KMS-11 (cell line): ENCODE data around the gene HRK.

Experiments used
- H2AFZ ChIP-seq: fragments of 200-600 bp; sonication (generic); 2 replicates; pipeline ENCODE4 v1.6.1; 2016; ENCODE audit warnings: antibody characterized with exemption, mixed run types, low read depth
- H3K27ac ChIP-seq: fragments of 200-600 bp; sonication (generic); 2 replicates; pipeline ENCODE4 v1.6.1; 2016; ENCODE audit warnings: mild to moderate bottlenecking, mixed run types
- H3K27me3 ChIP-seq: fragments of 200-600 bp; sonication (generic); 2 replicates; pipeline ENCODE4 v1.6.1; 2017; ENCODE audit warnings: mild to moderate bottlenecking, low read depth, mixed run types, moderate library complexity; ENCODE audit not compliant: insufficient read depth
- H3K36me3 ChIP-seq: fragments of 200-600 bp; sonication (generic); 2 replicates; pipeline ENCODE4 v1.6.1; 2017; ENCODE audit warnings: mild to moderate bottlenecking, mixed run types; ENCODE audit not compliant: insufficient read depth
- H3K4me1 ChIP-seq: fragments of 200-600 bp; sonication (generic); 2 replicates; pipeline ENCODE4 v1.6.1; 2016; ENCODE audit warnings: mild to moderate bottlenecking, low read depth, mixed run types; ENCODE audit not compliant: poor library complexity, severe bottlenecking
- H3K4me2 ChIP-seq: fragments of 200-600 bp; sonication (generic); 2 replicates; pipeline ENCODE4 v1.7.0; 2016; ENCODE audit warnings: mild to moderate bottlenecking, mixed run types
- H3K4me3 ChIP-seq: fragments of 200-600 bp; sonication (generic); IDR thresholded peaks from 2 replicates; pipeline ENCODE4 v1.6.1; 2017; ENCODE audit warnings: low read depth, low read length, mixed read lengths; ENCODE audit not compliant: insufficient read depth
- H3K79me2 ChIP-seq: fragments of 200-600 bp; sonication (generic); 2 replicates; pipeline ENCODE4 v1.6.1; 2016; ENCODE audit warnings: low read depth, mixed run types; ENCODE audit not compliant: insufficient read depth
- H3K9ac ChIP-seq: fragments of 200-600 bp; sonication (generic); 2 replicates; pipeline ENCODE4 v1.6.1; 2016; ENCODE audit warnings: mild to moderate bottlenecking, mixed run types
- H4K20me1 ChIP-seq: fragments of 200-600 bp; sonication (generic); 2 replicates; pipeline ENCODE4 v1.6.1; 2016; ENCODE audit warnings: mild to moderate bottlenecking, mixed run types; ENCODE audit not compliant: insufficient read depth
- CTCF ChIP-seq: fragments of 200-600 bp; sonication (generic); conservative IDR thresholded peaks from 2 replicates; pipeline ENCODE4 v1.6.1; 2017; ENCODE audit warnings: low read depth, mild to moderate bottlenecking, antibody characterized with exemption, low read length, moderate library complexity, mixed read lengths

HRK gene

GRCh38 chr12:116926283-116927243 is 45.3 kb upstream of the HRK start:
- H3K27ac ChIP-seq: no peak overlapping the region
- H2AFZ ChIP-seq: no peak overlapping the region
- no peaks in the 10 kb centered on the region for H4K20me1 ChIP-seq
- peaks cover 53% of the 10 kb centered on the region for H3K4me1 ChIP-seq
- H3K27me3 ChIP-seq: no peaks in the 10 kb centered on the region
- no peaks in the 10 kb centered on the region for H3K36me3 ChIP-seq
- no peak overlapping the region for H3K9ac ChIP-seq
- no peak overlapping the region for H3K4me3 ChIP-seq
- H3K79me2 ChIP-seq: 0 out of 2 replicates have a peak, but pooled peaks cover 7% of the 10 kb centered on the region
- TF ChIP-seq CTCF: no peak
- H3K4me2 ChIP-seq: peak overlapping the region; percentile 93; the same call in 1 of the 2 replicates

GRCh38 chr12:116924558-116925453 is 43.6 kb upstream of the HRK start:
- H3K4me3 ChIP-seq: no peak overlapping the region
- TF ChIP-seq CTCF: no peak
- no peaks in the 10 kb centered on the region for H3K27me3 ChIP-seq
- H3K27ac ChIP-seq: peak overlapping the region; percentile 20; the same call in 1 of the 2 replicates
- no peaks in the 10 kb centered on the region for H4K20me1 ChIP-seq
- H2AFZ ChIP-seq: no peak overlapping the region
- H3K36me3 ChIP-seq: no peaks in the 10 kb centered on the region
- H3K9ac ChIP-seq: no peak overlapping the region
- H3K79me2 ChIP-seq: 0 out of 2 replicates have a peak, but pooled peaks cover 7% of the 10 kb centered on the region
- peak overlapping the region; percentile 93 for H3K4me2 ChIP-seq
- H3K4me1 ChIP-seq: peaks cover 70% of the 10 kb centered on the region

- TF ChIP-seq CTCF: no peak
- Histone ChIP-seq H3K4me1 (peaks cover 87% of the 10 kb centered on the region), H4K20me1 (no peaks in the 10 kb centered on the region), H3K27me3 (no peaks in the 10 kb centered on the region), H3K27ac (peak overlapping the region; percentile 57), H3K79me2 (0 out of 2 replicates have a peak, but pooled peaks cover 7% of the 10 kb centered on the region), H2AFZ (no peak overlapping the region), H3K4me2 (peak overlapping the region; percentile 62), H3K36me3 (no peaks in the 10 kb centered on the region), H3K9ac (no peak overlapping the region), H3K4me3 (no peak overlapping the region)
Observed at GRCh38 chr12:116922194-116922897, 41.1 kb upstream of the HRK start.

- H3K9ac ChIP-seq: no peak overlapping the region
- TF ChIP-seq CTCF: no peak
- H4K20me1 ChIP-seq: no peaks in the 10 kb centered on the region
- no peaks in the 10 kb centered on the region for H3K36me3 ChIP-seq
- no peaks in the 10 kb centered on the region for H3K27me3 ChIP-seq
- no peak overlapping the region; the same call in 1 of the 2 replicates for H3K27ac ChIP-seq
- 0 out of 2 replicates have a peak, but pooled peaks cover 3% of the 10 kb centered on the region for H3K79me2 ChIP-seq
- no peak overlapping the region for H2AFZ ChIP-seq
- H3K4me3 ChIP-seq: no peak overlapping the region
- peak overlapping the region; percentile 62; the same call in 1 of the 2 replicates for H3K4me2 ChIP-seq
- peaks cover 91% of the 10 kb centered on the region for H3K4me1 ChIP-seq
Observed at GRCh38 chr12:116920939-116921338, 39.7 kb upstream of the HRK start.
